Osteoblast (primary cell): ENCODE results near the gene NFAT5. TPM values are rescaled to one million over a fixed set of nuclear protein-coding genes. Genes with fewer than 3 reads are reported as not detected.
"Not testable (repeated sequence)": the region's sequence is repeated elsewhere in the genome, so short reads cannot be mapped to it uniquely, and the experiment has no call there.

Experiments used
- DNase-seq: peaks from one replicate; pipeline ENCODE4 v3.0.0; 2011; ENCODE audit warnings: low spot score, mixed read lengths; ENCODE audit not compliant: insufficient read length; ENCODE audit errors: missing footprints
- H2AFZ ChIP-seq: 2 replicates; pipeline ENCODE4 v1.6.0; 2011; ENCODE audit warnings: mild to moderate bottlenecking, low read length
- H3K27ac ChIP-seq: 2 replicates; pipeline ENCODE4 v1.5.1; 2011; ENCODE audit warnings: mild to moderate bottlenecking, low read depth, low read length, moderate library complexity
- H3K27me3 ChIP-seq: 2 replicates; pipeline ENCODE4 v1.6.0; 2012; ENCODE audit warnings: mild to moderate bottlenecking, control low read depth, inconsistent platforms, low read length, moderate library complexity; ENCODE audit not compliant: insufficient read depth
- H3K36me3 ChIP-seq: 2 replicates; pipeline ENCODE4 v1.5.1; 2011; ENCODE audit warnings: mild to moderate bottlenecking, low read length, control low read depth, moderate library complexity; ENCODE audit not compliant: insufficient read depth
- H3K4me1 ChIP-seq: 2 replicates; pipeline ENCODE4 v1.5.1; 2011; ENCODE audit warnings: mild to moderate bottlenecking, low read length, control low read depth, moderate library complexity; ENCODE audit not compliant: insufficient read depth
- H3K4me2 ChIP-seq: 2 replicates; pipeline ENCODE4 v1.6.0; 2011; ENCODE audit warnings: mild to moderate bottlenecking, low read length; ENCODE audit not compliant: insufficient read depth
- H3K4me3 ChIP-seq: fragments of 200-600 bp; sonication (generic); 3 replicates; pipeline ENCODE4 v1.5.1; 2012; ENCODE audit warnings: mild to moderate bottlenecking, low read length, inconsistent platforms; ENCODE audit not compliant: insufficient read depth
- H3K79me2 ChIP-seq: 2 replicates; pipeline ENCODE4 v1.6.0; 2012; ENCODE audit warnings: mild to moderate bottlenecking, low read length, control low read depth, inconsistent platforms; ENCODE audit not compliant: insufficient read depth
- H3K9me3 ChIP-seq: 2 replicates; pipeline ENCODE4 v1.5.1; 2011; ENCODE audit warnings: low read depth, low read length, control low read depth
- H4K20me1 ChIP-seq: 2 replicates; pipeline ENCODE4 v1.6.0; 2012; ENCODE audit warnings: mild to moderate bottlenecking, low read length, control low read depth; ENCODE audit not compliant: insufficient read depth
- CTCF ChIP-seq: IDR thresholded peaks from 2 replicates; pipeline ENCODE4 v1.5.1; 2011; ENCODE audit warnings: mild to moderate bottlenecking, low read depth, low read length, moderate library complexity; ENCODE audit errors: extremely low read depth
- total RNA-seq: library from RNA; depleted of rRNA; stranded (reverse); fragments of >200 nt; gene quantifications from 2 replicates; pipeline ENCODE4 v1.2.3, GENCODE V29; 2012

NFAT5 gene
- total RNA-seq, 1 donor = 29.3 TPM

DNA sequence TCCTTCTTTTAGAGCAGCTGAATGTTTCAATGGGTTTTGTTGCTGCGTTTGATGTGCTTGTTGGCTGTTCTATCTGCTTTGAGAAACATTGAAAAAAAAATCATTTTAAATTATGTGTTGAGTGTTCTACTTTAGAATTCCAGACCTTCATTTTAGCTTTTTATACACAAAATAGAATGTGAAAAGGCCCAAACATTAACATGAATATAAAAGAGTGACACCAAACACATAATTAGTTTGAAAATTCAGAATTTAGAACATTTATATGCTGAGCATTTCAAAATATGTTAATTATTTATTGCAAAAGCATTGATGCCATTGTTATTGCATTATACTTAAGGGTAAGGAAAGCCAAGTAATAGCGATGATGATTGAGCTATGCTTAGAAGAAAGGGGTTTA lies 2.9 kb downstream of the NFAT5 start:
- DNase-seq = no peak
- no peak for TF ChIP-seq CTCF
- peaks cover 88% of the 10 kb centered on the region for H3K79me2 ChIP-seq
- peak overlapping the region; percentile 96 for H3K4me2 ChIP-seq
- no peak overlapping the region for H2AFZ ChIP-seq
- peak overlapping the region; percentile 99 for H3K4me3 ChIP-seq
- peak overlapping the region; percentile 15 for H3K27ac ChIP-seq
- H3K27me3 ChIP-seq = no peaks in the 10 kb centered on the region
- H3K4me1 ChIP-seq = peaks cover 34% of the 10 kb centered on the region
- peaks cover 19% of the 10 kb centered on the region for H4K20me1 ChIP-seq
- H3K36me3 ChIP-seq = peaks cover 18% of the 10 kb centered on the region
- no peaks in the 10 kb centered on the region for H3K9me3 ChIP-seq

GRCh38 chr16:69578771-69579170 lies 13.0 kb downstream of the NFAT5 start:
- not testable (repeated sequence) for H3K27me3 ChIP-seq, H3K9me3 ChIP-seq, H3K27ac ChIP-seq, H3K4me3 ChIP-seq, DNase-seq, H3K4me1 ChIP-seq, H2AFZ ChIP-seq, H3K4me2 ChIP-seq
- Histone ChIP-seq H3K79me2 (peaks cover 96% of the 10 kb centered on the region), H4K20me1 (peaks cover 64% of the 10 kb centered on the region), H3K36me3 (peaks cover 19% of the 10 kb centered on the region)

DNA sequence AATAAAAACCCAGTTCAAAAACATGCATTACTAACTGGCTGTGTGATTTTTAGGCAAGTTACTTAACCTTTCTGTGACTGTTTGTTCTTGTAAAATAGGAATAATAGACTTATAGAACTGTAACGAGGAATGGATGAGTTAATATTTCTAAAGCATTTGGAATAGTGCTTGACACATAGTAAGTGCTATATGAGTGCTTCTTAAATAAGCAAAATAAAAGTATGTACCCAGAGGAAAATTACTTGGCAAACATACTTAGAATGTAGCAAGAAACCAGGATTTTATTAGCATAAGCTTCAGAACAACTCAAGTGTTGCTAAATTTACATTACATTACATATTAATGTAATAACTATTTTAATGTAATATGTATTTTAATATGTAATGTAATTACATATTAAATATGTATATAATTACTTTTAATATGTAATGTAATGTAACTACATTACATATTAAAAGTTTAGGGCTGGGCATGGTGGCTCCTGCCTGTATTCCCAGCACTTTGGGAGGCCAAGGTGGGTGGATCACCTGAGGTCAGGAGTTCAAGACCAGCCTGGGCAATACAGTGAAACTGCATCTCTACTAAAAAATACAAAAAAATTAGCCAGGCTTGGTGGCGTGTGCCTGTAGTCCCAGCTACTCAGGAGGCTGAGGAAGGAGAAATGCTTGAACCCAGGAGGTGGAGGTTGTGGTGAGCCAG lies 14.2 kb downstream of the NFAT5 start:
- H3K36me3 ChIP-seq = peaks cover 19% of the 10 kb centered on the region
- H3K4me2 ChIP-seq = no peak overlapping the region
- no peaks in the 10 kb centered on the region for H3K9me3 ChIP-seq
- no peak for TF ChIP-seq CTCF
- H3K4me1 ChIP-seq = no peaks in the 10 kb centered on the region
- no peak overlapping the region for H3K27ac ChIP-seq
- DNase-seq = no peak
- H3K4me3 ChIP-seq = no peak overlapping the region
- peaks cover 95% of the 10 kb centered on the region for H3K79me2 ChIP-seq
- peaks cover 67% of the 10 kb centered on the region for H4K20me1 ChIP-seq
- no peaks in the 10 kb centered on the region for H3K27me3 ChIP-seq
- no peak overlapping the region for H2AFZ ChIP-seq

- H4K20me1 ChIP-seq = peaks cover 68% of the 10 kb centered on the region
- no peak overlapping the region for H2AFZ ChIP-seq
- H3K36me3 ChIP-seq = peaks cover 15% of the 10 kb centered on the region
- no peaks in the 10 kb centered on the region for H3K4me1 ChIP-seq
- TF ChIP-seq CTCF = no peak
- H3K4me2 ChIP-seq = no peak overlapping the region
- peaks cover 95% of the 10 kb centered on the region for H3K79me2 ChIP-seq
- H3K27ac ChIP-seq = no peak overlapping the region
- no peak for DNase-seq
- H3K27me3 ChIP-seq = no peaks in the 10 kb centered on the region
- H3K4me3 ChIP-seq = no peak overlapping the region
- H3K9me3 ChIP-seq = no peaks in the 10 kb centered on the region
Measured at GRCh38 chr16:69581297-69581696, 15.5 kb downstream of the NFAT5 start.

- Histone ChIP-seq H3K79me2 (peaks cover 92% of the 10 kb centered on the region), H4K20me1 (peaks cover 50% of the 10 kb centered on the region), H3K36me3 (peaks cover 10% of the 10 kb centered on the region)
- H3K27me3 ChIP-seq, H3K27ac ChIP-seq, H3K9me3 ChIP-seq, DNase-seq, H3K4me2 ChIP-seq, H2AFZ ChIP-seq, H3K4me1 ChIP-seq, H3K4me3 ChIP-seq: not testable (repeated sequence)
Measured at GRCh38 chr16:69584493-69584892, 18.7 kb downstream of the NFAT5 start.
